T-helper 1 cell treated with Interleukin-12 subunit alpha and Interleukin-12 subunit beta and Interleukin-4 antibody, amounts not matched to agents 30 ng/mL and 1 ng/mL, for 36 hours (primary cell): Measurements from ENCODE around the gene UGT2B7. TPM values are rescaled to one million over a fixed set of nuclear protein-coding genes. Genes with fewer than 3 reads are reported as not detected.
"Not testable (repeated sequence)": the region's sequence is repeated elsewhere in the genome, so short reads cannot be mapped to it uniquely, and the experiment has no call there.

Source experiments
- intact Hi-C: fragments of 100-400 bp; cut with micrococcal nuclease; formaldehyde crosslinking; loops from one replicate; pipeline ENCODE4 v1.15.1; 2024
- total RNA-seq: library from RNA; stranded (reverse); gene quantifications from 2 replicates; pipeline ENCODE4 v1.2.3, GENCODE V29; 2022

Gene UGT2B7
- not detected in 2 replicates for total RNA-seq

GRCh38 chr4:69096111-69096656 lies at the start of gene UGT2B7:
Gene UGT2B7, plus strand, starts transcription at chr4:69096474. Its CDS starts 47 bp downstream, at chr4:69096521.
- intact Hi-C loops: no loop called here

- intact Hi-C loops: no loop called here
Measured at GRCh38 chr4:69049860-69050259, 46.4 kb upstream of the UGT2B7 start.

GRCh38 chr4:69050853-69051575 lies 45.3 kb upstream of the UGT2B7 start:
- intact Hi-C loops: not testable (repeated sequence)

- intact Hi-C loops: no loop called here
Measured at GRCh38 chr4:69051576-69051943, 44.7 kb upstream of the UGT2B7 start.

- intact Hi-C loops: not testable (repeated sequence)
Measured at GRCh38 chr4:69053309-69053885, 42.9 kb upstream of the UGT2B7 start.

GRCh38 chr4:69054033-69054432 lies 42.2 kb upstream of the UGT2B7 start:
- intact Hi-C loops: not testable (repeated sequence)

GRCh38 chr4:69054578-69055200 lies 41.6 kb upstream of the UGT2B7 start:
- intact Hi-C loops: no loop called here

- intact Hi-C loops: no loop called here
Measured at GRCh38 chr4:69056150-69056549, 40.1 kb upstream of the UGT2B7 start.

- intact Hi-C loops: no loop called here
Measured at GRCh38 chr4:69056921-69057550, 39.2 kb upstream of the UGT2B7 start.

GRCh38 chr4:69057620-69058409 lies 38.5 kb upstream of the UGT2B7 start:
- intact Hi-C loops: no loop called here

- intact Hi-C loops: no loop called here
Measured at GRCh38 chr4:69058410-69059059, 37.7 kb upstream of the UGT2B7 start.

GRCh38 chr4:69060651-69061308 lies 35.5 kb upstream of the UGT2B7 start:
- intact Hi-C loops: no loop called here

- intact Hi-C loops: no loop called here
Measured at GRCh38 chr4:69064391-69064790, 31.9 kb upstream of the UGT2B7 start.

- intact Hi-C loops: no loop called here
Measured at GRCh38 chr4:69066945-69067344, 29.3 kb upstream of the UGT2B7 start.

- intact Hi-C loops: no loop called here
Measured at GRCh38 chr4:69069085-69069484, 27.2 kb upstream of the UGT2B7 start.

GRCh38 chr4:69070590-69070989 lies 25.7 kb upstream of the UGT2B7 start:
- intact Hi-C loops: no loop called here

- intact Hi-C loops: no loop called here
Measured at GRCh38 chr4:69071286-69071685, 25.0 kb upstream of the UGT2B7 start.

GRCh38 chr4:69073375-69073774 lies 22.9 kb upstream of the UGT2B7 start:
- intact Hi-C loops: no loop called here

- intact Hi-C loops: no loop called here
Measured at GRCh38 chr4:69075061-69075792, 21.0 kb upstream of the UGT2B7 start.
